ENCODE data around the gene SIL1. TPM values are rescaled to one million over a fixed set of nuclear protein-coding genes. Genes with fewer than 3 reads are reported as not detected.

Gene SIL1
- total and polyA plus RNA-seq, 2 of the 8 experiments (the other 6 are each of a cell fraction or from before 2014, with no cell fraction given), result 8.3 to 12.8 TPM

GRCh38 chr5:139226131-139226530, 28.0 kb upstream of the SIL1 start:
- no peak for FAIRE-seq
- CTCF ChIA-PET (ENCODE audit: partially characterized antibody), result no interaction called here
- no peak overlapping the region for H4K5ac ChIP-seq (ENCODE audit: insufficient read length, low read depth, low read length)
- TF ChIP-seq E2F6 (IDR thresholded peaks at IDR 0.05) (no peak), BCL11A (IDR thresholded peaks at IDR 0.05; ENCODE audit: low read depth in 2 of 2, low read length in 2 of 2) (no peak), ATF3 (IDR thresholded peaks at IDR 0.05; ENCODE audit: insufficient read depth, low read depth, low read length) (no peak), CTBP2 (IDR thresholded peaks at IDR 0.05; ENCODE audit: borderline replicate concordance, insufficient read depth, insufficient read length, low read length) (no peak)

More at GRCh38 chr5:139226131-139226530, 28.0 kb upstream of the SIL1 start:
- no peak overlapping the region for H2AK5ac ChIP-seq (ENCODE audit: low read depth, low read length)
- no peak overlapping the region for H3K4me3 ChIP-seq (ENCODE audit: extremely low read depth in 1 of 4, insufficient read depth in 2 of 4, low read depth in 3 of 4, low read length in 4 of 4)
- H4K20me1 ChIP-seq (replicated peaks in 1 of 2; ENCODE audit: control insufficient read depth in 1 of 2, insufficient read depth in 2 of 2, low read length in 2 of 2), result no peaks in the 10 kb centered on the region
- no peaks in the 10 kb centered on the region for H3K27me3 ChIP-seq (replicated peaks in 1 of 4; ENCODE audit: control insufficient read depth in 3 of 4, extremely low read depth in 1 of 4, insufficient read depth in 3 of 4, low read length in 3 of 4)
- no peak overlapping the region for H2AFZ ChIP-seq (ENCODE audit: low read length)
- no peaks in the 10 kb centered on the region for H3K23me2 ChIP-seq (ENCODE audit: low read depth, low read length)
- no peaks in the 10 kb centered on the region for H3K79me2 ChIP-seq (ENCODE audit: control insufficient read depth in 1 of 2, insufficient read depth in 2 of 2, low read length in 2 of 2)
- H2BK5ac ChIP-seq (ENCODE audit: low read depth, low read length), result no peak overlapping the region
- H2BK12ac ChIP-seq (ENCODE audit: low read depth, low read length), result no peak overlapping the region
- no peak overlapping the region for H2BK20ac ChIP-seq (ENCODE audit: low read length)
- no peak overlapping the region for H3K4me2 ChIP-seq (ENCODE audit: insufficient read depth in 1 of 2, low read depth in 2 of 2, low read length in 2 of 2)
- H3K9ac ChIP-seq (replicated peaks in 1 of 4; ENCODE audit: extremely low read depth in 1 of 4, low read depth in 3 of 4, low read length in 3 of 4), result no peak overlapping the region
- no peaks in the 10 kb centered on the region; a peak in 1 of 7 replicates for H3K4me1 ChIP-seq (replicated peaks in 1 of 4; ENCODE audit: control insufficient read depth in 3 of 4, insufficient read depth in 4 of 4, low read length in 3 of 4)
- no peak overlapping the region for H2BK120ac ChIP-seq (replicated peaks; ENCODE audit: low read depth, low read length)
- no peak overlapping the region for H3K4ac ChIP-seq (replicated peaks; ENCODE audit: insufficient read length, low read depth, low read length)
- H3K9me3 ChIP-seq (ENCODE audit: insufficient read depth in 2 of 2, low read depth in 1 of 2, low read length in 1 of 2), result peaks cover 0 to 5% of the 10 kb centered on the region in 2 experiments; a peak in 1 of 4 replicates
- no peak overlapping the region for H4K8ac ChIP-seq (ENCODE audit: extremely low read depth, insufficient read depth, low read length)
- H3K27ac ChIP-seq (ENCODE audit: low read depth, low read length), result no peak overlapping the region
- no peaks in the 10 kb centered on the region for H3K79me1 ChIP-seq (ENCODE audit: low read depth, low read length)
- no peak overlapping the region for H2BK15ac ChIP-seq (ENCODE audit: low read length)
- no peaks in the 10 kb centered on the region for H3K36me3 ChIP-seq (ENCODE audit: control insufficient read depth in 2 of 4, insufficient read depth in 4 of 4, low read length in 3 of 4)
- H3K23ac ChIP-seq (ENCODE audit: insufficient read length), result no peak overlapping the region
- no peak for DNase-seq (ENCODE audit: low read depth in 1 of 2, low spot score in 2 of 2)
- POLR2A ChIA-PET (ENCODE audit: partially characterized antibody), result interaction anchor here (1.1 to 1.8 kb wide), 2 partner anchors 50 to 68 kb away, joined by 4 to 7 read pairs; no protein-coding TSS in a partner anchor
- no peak overlapping the region for H4K91ac ChIP-seq (replicated peaks; ENCODE audit: insufficient read length, low read length)
- H3K56ac ChIP-seq (replicated peaks; ENCODE audit: insufficient read length, low read depth, low read length), result no peak overlapping the region
- H3K14ac ChIP-seq (ENCODE audit: insufficient read length), result no peak overlapping the region
- WGBS, 2 experiments (ENCODE audit: extremely low coverage in 1 of 2, insufficient coverage in 1 of 2, insufficient read length in 1 of 2, insufficient replicate concordance in 2 of 2, low coverage in 1 of 2, low lambda C conversion rate in 2 of 2, missing lambda C conversion rate in 1 of 2), result 90% methylated on average over 2 of the region's 2 CpGs; no CpG with 5 or more reads in 1 of the 2 experiments
- no peak overlapping the region for H3K18ac ChIP-seq (ENCODE audit: extremely low read depth, low read length)
